Measurements from ENCODE around the gene CNPY2. TPM values are rescaled to one million over a fixed set of nuclear protein-coding genes. Genes with fewer than 3 reads are reported as not detected.

The CNPY2 gene
- total RNA-seq, 1 experiment from 2014 or later = 169 TPM

DNA sequence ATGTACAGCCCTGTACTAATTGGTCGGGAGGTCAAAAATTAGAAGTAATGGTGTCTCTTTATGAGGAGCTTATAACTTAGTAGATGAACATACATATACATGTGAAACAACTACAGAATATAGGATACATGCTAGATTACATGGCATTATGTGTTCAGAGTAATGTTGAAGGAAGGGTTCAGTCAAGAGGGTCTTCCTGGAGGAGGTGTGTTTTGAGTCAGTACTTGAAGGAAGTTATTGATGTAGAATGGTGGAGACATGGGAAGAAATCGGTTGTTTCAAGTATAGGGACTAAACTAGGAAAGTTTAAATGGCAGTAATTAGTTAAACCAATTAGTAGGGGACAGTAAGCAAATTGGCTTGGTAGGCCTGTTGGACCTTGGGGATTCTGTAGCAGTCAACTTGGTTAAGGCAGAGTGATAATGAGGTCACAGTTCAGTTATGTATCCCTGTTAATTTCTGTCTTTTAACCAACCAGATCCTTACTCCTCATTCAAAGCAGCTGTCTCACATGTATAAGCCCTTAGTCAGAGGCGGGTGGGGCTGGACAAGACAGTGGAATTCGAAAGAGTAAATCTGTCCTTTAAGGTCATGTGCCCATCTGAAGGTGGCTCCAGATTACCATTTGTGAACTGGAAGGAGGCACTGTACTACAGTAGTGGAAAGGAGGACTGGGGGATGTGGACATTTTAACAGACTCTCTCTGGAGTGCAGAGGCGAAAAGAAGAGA, 54.1 kb downstream of the CNPY2 start:
- Mint-ChIP-seq H3K9me3 (ENCODE audit: unreplicated experiment) (no peaks in the 10 kb centered on the region), H3K36me3 (ENCODE audit: insufficient read depth, unreplicated experiment) (peaks cover under 1% of the 10 kb centered on the region), H3K27me3 (ENCODE audit: insufficient read depth, unreplicated experiment) (no peaks in the 10 kb centered on the region), H3K4me3 (ENCODE audit: unreplicated experiment) (no peak overlapping the region), H3K27ac (ENCODE audit: low read depth, unreplicated experiment) (peak overlapping the region; percentile 54), H3K4me1 (ENCODE audit: insufficient read depth, unreplicated experiment) (peaks cover 27% of the 10 kb centered on the region)
- CTCF ChIA-PET = interaction anchor here (1.7 kb wide), 1 partner anchor 29 kb away, joined by 4 read pairs; no protein-coding TSS in a partner anchor
- intact Hi-C loops (cut with micrococcal nuclease) = no loop called here
- TF ChIP-seq CTCF (IDR thresholded peaks at IDR 0.05; ENCODE audit: unreplicated experiment) = no peak
- DNase-seq (ENCODE audit: unreplicated experiment) = peak; percentile 64
- BruUV-seq (replicated peaks) = TSS peak; percentile 59
- POLR2A ChIA-PET = interaction anchor here (0.7 to 3.0 kb wide), 8 partner anchors 10 to 73 kb away, joined by 3 to 15 read pairs (median 4); partner anchors contain the start of genes RNF41 and SMARCC2

DNA sequence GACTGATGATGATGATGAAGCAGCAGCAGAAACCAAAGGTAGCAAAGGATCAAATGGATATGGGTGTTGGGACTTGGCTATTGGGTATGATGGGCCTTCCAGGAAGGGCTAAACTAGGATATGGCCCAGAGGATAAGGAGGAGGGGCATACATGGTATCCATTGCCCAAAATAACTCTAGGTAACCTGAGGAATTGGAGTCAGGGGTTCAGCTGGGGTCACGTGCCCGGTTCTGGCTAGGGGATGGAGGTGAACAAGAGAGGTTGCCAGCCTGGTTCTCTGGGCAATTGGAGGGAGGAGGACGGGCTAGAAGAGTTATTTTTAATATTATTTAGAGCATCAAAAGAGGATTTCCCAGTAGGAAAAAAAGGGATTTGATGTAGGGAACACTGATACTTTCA, 54.9 kb downstream of the CNPY2 start:
- intact Hi-C loops (cut with micrococcal nuclease) = no loop called here
- no peak for DNase-seq (ENCODE audit: unreplicated experiment)
- Mint-ChIP-seq H3K4me3 (ENCODE audit: unreplicated experiment) (no peak overlapping the region), H3K27ac (ENCODE audit: low read depth, unreplicated experiment) (no peak overlapping the region), H3K27me3 (ENCODE audit: insufficient read depth, unreplicated experiment) (no peaks in the 10 kb centered on the region), H3K9me3 (ENCODE audit: unreplicated experiment) (no peaks in the 10 kb centered on the region), H3K36me3 (ENCODE audit: insufficient read depth, unreplicated experiment) (peaks cover 8% of the 10 kb centered on the region), H3K4me1 (ENCODE audit: insufficient read depth, unreplicated experiment) (peaks cover 28% of the 10 kb centered on the region)
- TF ChIP-seq CTCF (IDR thresholded peaks at IDR 0.05; ENCODE audit: unreplicated experiment) = no peak
- no TSS peak for BruUV-seq (replicated peaks)
- ChIA-PET POLR2A (interaction anchor here (0.6 to 3.1 kb wide), 7 partner anchors 30 to 133 kb away, joined by 3 to 15 read pairs (median 11); partner anchors contain the start of genes CNPY2, ESYT1 and RNF41), CTCF (interaction anchor here (1.7 kb wide), 1 partner anchor 30 kb away, joined by 4 read pairs; no protein-coding TSS in a partner anchor)

DNA sequence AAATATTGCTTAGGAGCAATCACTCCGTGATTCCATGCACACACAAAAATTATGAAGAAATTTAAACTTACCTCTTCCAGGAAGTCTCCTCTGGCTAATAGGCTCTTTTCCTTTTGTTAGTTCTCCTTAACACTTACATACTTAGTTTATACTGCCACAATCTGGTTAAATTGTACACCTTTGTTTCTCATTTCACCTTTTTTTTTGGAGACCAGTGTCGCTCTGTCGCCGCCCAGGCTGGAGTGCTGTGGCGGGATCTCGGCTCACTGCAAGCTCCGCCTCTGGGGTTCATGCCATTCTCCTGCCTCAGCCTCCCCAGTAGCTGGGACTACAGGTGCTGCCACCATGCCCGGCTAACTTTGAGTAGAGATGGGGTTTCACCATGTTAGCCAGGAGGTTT, 55.4 kb downstream of the CNPY2 start:
- intact Hi-C loops (cut with micrococcal nuclease) = no loop called here
- no peak for TF ChIP-seq CTCF (IDR thresholded peaks at IDR 0.05; ENCODE audit: unreplicated experiment)
- POLR2A ChIA-PET = interaction anchor here (0.6 to 3.1 kb wide), 4 partner anchors 31 to 132 kb away, joined by 3 to 15 read pairs (median 13); partner anchors contain the start of genes CNPY2, ESYT1 and RNF41
- no TSS peak for BruUV-seq (replicated peaks)
- Mint-ChIP-seq H3K36me3 (ENCODE audit: insufficient read depth, unreplicated experiment) (peaks cover 11% of the 10 kb centered on the region), H3K27ac (ENCODE audit: low read depth, unreplicated experiment) (no peak overlapping the region), H3K4me1 (ENCODE audit: insufficient read depth, unreplicated experiment) (peaks cover 29% of the 10 kb centered on the region), H3K27me3 (ENCODE audit: insufficient read depth, unreplicated experiment) (no peaks in the 10 kb centered on the region), H3K4me3 (ENCODE audit: unreplicated experiment) (no peak overlapping the region), H3K9me3 (ENCODE audit: unreplicated experiment) (no peaks in the 10 kb centered on the region)
- CTCF ChIA-PET = interaction anchor here (1.7 kb wide), 1 partner anchor 31 kb away, joined by 4 read pairs; no protein-coding TSS in a partner anchor
- DNase-seq (ENCODE audit: unreplicated experiment) = no peak

Other genes with a start within 250 kb of the CNPY2 start
- gene ERBB3, start 235.8 kb downstream of the CNPY2 start, total RNA-seq (2022) = 1.1 and 3.7 TPM in 2 replicates
- gene PA2G4, start 211.4 kb downstream of the CNPY2 start, total RNA-seq (2022) = 158 and 205 TPM in 2 replicates
- 4,675 and 4,734 TPM in 2 replicates for gene RPL41, start 199.4 kb downstream of the CNPY2 start, total RNA-seq (2022)
- 2.8 and 3.5 TPM in 2 replicates for gene ZC3H10, start 197.7 kb downstream of the CNPY2 start, total RNA-seq (2022)
- 111 and 123 TPM in 2 replicates for gene ESYT1, start 187.7 kb downstream of the CNPY2 start, total RNA-seq (2022)
- gene MYL6B, start 163.4 kb downstream of the CNPY2 start, total RNA-seq (2022) = 46.0 and 58.0 TPM in 2 replicates
- 716 and 997 TPM in 2 replicates for gene MYL6, start 157.6 kb downstream of the CNPY2 start, total RNA-seq (2022)
- 52.1 and 57.0 TPM in 2 replicates for gene SMARCC2, start 126.5 kb downstream of the CNPY2 start, total RNA-seq (2022)
- 92.1 and 108 TPM in 2 replicates for gene RNF41, start 94.1 kb downstream of the CNPY2 start, total RNA-seq (2022)
- gene NABP2, start 91.6 kb downstream of the CNPY2 start, total RNA-seq (2022) = 53.3 and 56.2 TPM in 2 replicates
- not detected in 2 replicates for gene SLC39A5, start 85.9 kb downstream of the CNPY2 start, total RNA-seq (2022)
- gene ANKRD52, start 57.6 kb downstream of the CNPY2 start, total RNA-seq (2022) = 46.3 and 73.8 TPM in 2 replicates
- gene COQ10A, start 49.0 kb downstream of the CNPY2 start, total RNA-seq (2022) = 3.6 and 3.8 TPM in 2 replicates
- 213 and 257 TPM in 2 replicates for gene CS, start 15.7 kb downstream of the CNPY2 start, total RNA-seq (2022)
- 72.9 and 80.1 TPM in 2 replicates for gene PAN2, start 18.0 kb upstream of the CNPY2 start, total RNA-seq (2022)
- 0.61 and 1.7 TPM in 2 replicates for gene IL23A, start 22.9 kb upstream of the CNPY2 start, total RNA-seq (2022)
- 61.2 and 101 TPM in 2 replicates for gene STAT2, start 44.1 kb upstream of the CNPY2 start, total RNA-seq (2022)
- gene APOF, start 46.9 kb upstream of the CNPY2 start, total RNA-seq (2022) = not detected in 2 replicates
- 10.1 and 14.0 TPM in 2 replicates for gene TIMELESS, start 133.4 kb upstream of the CNPY2 start, total RNA-seq (2022)
- gene MIP, start 138.7 kb upstream of the CNPY2 start, total RNA-seq (2022) = not detected in 2 replicates
- gene SPRYD4, start 152.6 kb upstream of the CNPY2 start, total RNA-seq (2022) = 3.5 and 3.9 TPM in 2 replicates
- 3.9 and 4.8 TPM in 2 replicates for gene GLS2, start 172.2 kb upstream of the CNPY2 start, total RNA-seq (2022)
- 34.9 and 62.7 TPM in 2 replicates for gene RBMS2, start 205.8 kb upstream of the CNPY2 start, total RNA-seq (2022)